Upper lobe of right lung (tissue), 1 donor: ENCODE data around the gene PLPP7. TPM values are rescaled to one million over a fixed set of nuclear protein-coding genes. Genes with fewer than 3 reads are reported as not detected.

ENCODE experiments used
- ATAC-seq: fragments of 200-7000 bp; cut with Tn5 transposase; one replicate; pipeline ENCODE4 v1.9.1; 2020; ENCODE audit warnings: mild to moderate bottlenecking, moderate library complexity
- DNase-seq: peaks from one replicate; pipeline ENCODE4 v3.0.0-alpha.2; 2020
- H3K27ac ChIP-seq: fragments of 200-600 bp; one replicate; pipeline ENCODE4 v1.8.0; 2022
- H3K27me3 ChIP-seq: fragments of 200-600 bp; one replicate; pipeline ENCODE4 v1.8.0; 2022; ENCODE audit warnings: mild to moderate bottlenecking
- H3K36me3 ChIP-seq: fragments of 200-600 bp; one replicate; pipeline ENCODE4 v1.8.0; 2022
- H3K4me1 ChIP-seq: fragments of 200-600 bp; one replicate; pipeline ENCODE4 v1.8.0; 2022
- H3K4me3 ChIP-seq: fragments of 200-600 bp; one replicate; pipeline ENCODE4 v1.8.0; 2022; ENCODE audit warnings: mild to moderate bottlenecking
- H3K9me3 ChIP-seq: fragments of 200-600 bp; one replicate; pipeline ENCODE4 v1.8.0; 2022
- CTCF ChIP-seq: fragments of 200-600 bp; IDR thresholded peaks from one replicate; pipeline ENCODE4 v1.8.0; 2022; ENCODE audit warnings: antibody characterized with exemption
- intact Hi-C: fragments of 100-400 bp; cut with DNase I; formaldehyde crosslinking; loops from one replicate; pipeline ENCODE4 v1.11.0; 2022
- total RNA-seq: library from RNA; stranded (reverse); fragmentation: NEBNext Ultra II Directional; extraction: Animal tissue kit (Norgen Biotek cat#: 25700); gene quantifications from one replicate; pipeline ENCODE4 v1.2.1, GENCODE V29; 2021
- donor health status: DM: no; HTN: yes; CAD: no; lungs with severe emphysema.

The PLPP7 gene
- total RNA-seq, 1 donor from 2014 or later = 1.5 TPM

DNA sequence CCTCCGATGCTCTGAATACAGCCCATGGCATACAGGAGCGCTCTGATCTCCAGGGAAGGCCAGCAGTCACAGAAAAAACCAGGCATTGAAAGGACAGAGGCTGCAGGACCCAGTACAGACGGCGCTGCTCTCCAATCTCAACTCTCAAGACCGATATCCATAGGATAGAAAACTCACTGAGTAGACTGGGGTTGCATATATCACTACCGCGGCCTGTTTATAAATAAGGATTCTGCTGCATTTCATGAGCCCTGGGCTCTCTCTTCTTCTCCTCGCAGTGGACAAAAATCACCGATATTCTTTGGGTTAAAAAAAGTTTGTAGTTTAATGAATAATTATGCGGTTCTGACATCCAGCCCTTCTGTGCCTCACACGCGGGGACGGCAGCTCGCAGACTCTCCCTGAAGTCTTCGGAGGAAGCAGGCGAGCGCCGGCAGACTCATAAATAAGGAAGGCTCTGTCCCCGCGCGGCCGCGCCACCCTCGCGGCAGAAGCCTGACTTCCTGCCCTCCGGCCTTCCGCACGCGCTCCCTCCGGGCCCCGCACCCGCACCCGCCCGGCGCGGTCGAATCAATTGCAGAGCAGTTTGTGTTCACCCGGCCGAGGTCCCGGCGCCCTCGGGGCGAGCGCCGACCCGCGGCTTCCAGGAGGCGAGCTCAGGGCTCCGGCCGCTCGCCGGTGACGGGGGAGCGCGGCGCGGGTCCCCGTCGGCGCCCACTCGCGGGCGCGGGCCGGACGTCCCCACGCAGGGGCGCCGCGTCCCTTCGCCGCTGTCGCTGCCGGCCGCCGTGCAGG lies 13.2 kb upstream of the PLPP7 start, which contains the start of gene FAM78A:
Gene FAM78A (minus strand): TSS at position 417 of the 795 bp plus-strand sequence. CDS start 331 bp downstream, at position 86.
- DNase-seq = peak; percentile 85
- Histone ChIP-seq H3K4me3 (peak within 1 kb of the TSS; percentile 67), H3K36me3 (no peaks in the 10 kb centered on the region), H3K9me3 (no peaks in the 10 kb centered on the region), H3K4me1 (peaks cover 19% of the 10 kb centered on the region), H3K27ac (peak within 1 kb of the TSS; percentile 84), H3K27me3 (peaks cover 5% of the 10 kb centered on the region)
- no peak for TF ChIP-seq CTCF
- ATAC-seq = peak; percentile 21
- intact Hi-C loops = no loop called here

GRCh38 chr9:131276891-131277286 lies 12.6 kb upstream of the PLPP7 start:
- intact Hi-C loops = no loop called here
- peak overlapping the region; percentile 67 for H3K4me3 ChIP-seq
- DNase-seq = no peak
- H3K9me3 ChIP-seq = no peaks in the 10 kb centered on the region
- no peaks in the 10 kb centered on the region for H3K36me3 ChIP-seq
- peaks cover 11% of the 10 kb centered on the region for H3K27me3 ChIP-seq
- H3K4me1 ChIP-seq = peaks cover 13% of the 10 kb centered on the region
- H3K27ac ChIP-seq = peak overlapping the region; percentile 84
- peak; percentile 5 for ATAC-seq
- TF ChIP-seq CTCF = no peak

DNA sequence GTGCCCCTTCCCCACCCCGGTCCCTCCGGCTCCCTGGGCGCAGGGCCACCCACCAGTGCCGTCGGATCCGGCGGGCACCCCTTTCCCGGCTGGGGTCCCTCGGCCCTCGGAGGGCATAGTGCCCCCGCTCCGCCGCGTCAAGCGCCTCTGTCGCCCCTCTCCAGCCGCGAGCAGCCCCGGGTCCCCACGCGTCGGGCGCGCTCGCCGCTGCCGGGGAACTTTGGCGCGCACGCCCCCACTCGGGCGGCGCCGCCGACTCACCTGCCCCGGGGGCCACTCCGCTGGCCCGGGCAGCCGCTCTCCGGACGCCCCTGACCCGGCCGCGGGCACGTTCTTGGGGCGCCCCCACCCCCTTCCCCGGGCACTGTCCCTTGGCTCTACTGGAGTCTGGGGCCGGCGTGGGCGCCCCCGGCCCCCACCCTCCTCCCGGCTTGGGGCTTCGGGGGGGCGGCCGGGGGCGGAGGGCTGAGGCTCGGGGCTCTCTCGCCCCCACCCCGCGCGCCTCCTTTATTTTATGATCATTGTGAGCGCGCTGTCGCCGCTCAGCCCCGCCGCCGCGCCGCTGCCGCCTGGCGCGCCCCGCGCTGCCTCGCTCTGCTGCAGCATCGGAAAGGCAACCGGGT lies 12.1 kb upstream of the PLPP7 start:
- ATAC-seq (no peak), DNase-seq (no peak)
- H3K9me3 ChIP-seq = no peaks in the 10 kb centered on the region
- no peak for TF ChIP-seq CTCF
- H3K4me3 ChIP-seq = peak overlapping the region; percentile 67
- intact Hi-C loops = no loop called here
- H3K36me3 ChIP-seq = no peaks in the 10 kb centered on the region
- H3K27ac ChIP-seq = peak overlapping the region; percentile 58
- peaks cover 16% of the 10 kb centered on the region for H3K27me3 ChIP-seq
- peaks cover 10% of the 10 kb centered on the region for H3K4me1 ChIP-seq

- Histone ChIP-seq H3K4me3 (peak overlapping the region; percentile 67), H3K9me3 (no peaks in the 10 kb centered on the region), H3K36me3 (no peaks in the 10 kb centered on the region), H3K27me3 (peaks cover 23% of the 10 kb centered on the region), H3K27ac (peak overlapping the region; percentile 58), H3K4me1 (peaks cover 3% of the 10 kb centered on the region)
- peak; percentile 67 for ATAC-seq
- intact Hi-C loops = no loop called here
- no peak for TF ChIP-seq CTCF
- DNase-seq = peak; percentile 87
Observed at GRCh38 chr9:131277910-131278701, 11.4 kb upstream of the PLPP7 start.

DNA sequence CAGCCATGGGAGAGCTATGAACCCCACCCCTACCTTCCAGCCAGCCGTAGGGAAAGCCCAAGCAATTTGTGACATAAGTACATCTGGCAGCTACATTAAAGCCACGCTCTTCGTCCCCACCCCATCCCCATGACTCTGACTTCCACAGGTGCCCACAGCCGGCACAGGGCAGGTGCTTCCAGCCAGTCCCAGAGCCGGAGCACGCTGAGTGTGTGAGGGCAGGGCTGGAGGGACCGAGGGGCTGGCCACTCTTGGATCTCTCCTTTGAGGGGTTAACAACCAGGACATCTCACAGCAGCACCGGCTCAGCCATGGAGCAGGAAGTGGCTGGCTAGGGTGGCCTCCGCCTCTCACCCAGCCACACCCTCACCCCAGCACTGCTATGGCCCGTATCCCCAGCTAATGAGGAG lies 10.8 kb upstream of the PLPP7 start:
- peaks cover 24% of the 10 kb centered on the region for H3K27me3 ChIP-seq
- no peak for TF ChIP-seq CTCF
- H3K9me3 ChIP-seq = no peaks in the 10 kb centered on the region
- no peaks in the 10 kb centered on the region for H3K4me1 ChIP-seq
- ATAC-seq (no peak), DNase-seq (no peak)
- no peaks in the 10 kb centered on the region for H3K36me3 ChIP-seq
- no peak overlapping the region for H3K27ac ChIP-seq
- H3K4me3 ChIP-seq = no peak overlapping the region
- intact Hi-C loops = no loop called here
